ENCODE results near the gene OTULINL. TPM values are rescaled to one million over a fixed set of nuclear protein-coding genes. Genes with fewer than 3 reads are reported as not detected.

Gene OTULINL
- total RNA-seq, 2 donors from 2014 or later = 6.2 to 8.9 TPM

- Histone ChIP-seq H3K36me3 (ENCODE audit: control insufficient read depth, insufficient read depth, low read length) (no peaks in the 10 kb centered on the region), H3K9ac (ENCODE audit: extremely low read depth, low read length, poor library complexity, severe bottlenecking) (no peak overlapping the region), H3K4me3 (ENCODE audit: low read length) (no peak overlapping the region), H3K27ac (ENCODE audit: low read depth, low read length) (no peak overlapping the region), H3K27me3 (ENCODE audit: control insufficient read depth, insufficient read depth, low read length, poor library complexity, severe bottlenecking) (no peaks in the 10 kb centered on the region), H3K4me1 (ENCODE audit: control insufficient read depth, insufficient read depth, low read length) (no peaks in the 10 kb centered on the region), H3K9me3 (ENCODE audit: control insufficient read depth, low read length) (no peaks in the 10 kb centered on the region)
- H3K27me3 Mint-ChIP-seq (ENCODE audit: insufficient read depth) = no peaks in the 10 kb centered on the region
- H3K4me1 Mint-ChIP-seq = no peaks in the 10 kb centered on the region
- DNase-seq = no peak
- no peak overlapping the region for H3K27ac Mint-ChIP-seq
- no peaks in the 10 kb centered on the region for H3K36me3 Mint-ChIP-seq (ENCODE audit: low read depth)
- TF ChIP-seq, protein P1, sequence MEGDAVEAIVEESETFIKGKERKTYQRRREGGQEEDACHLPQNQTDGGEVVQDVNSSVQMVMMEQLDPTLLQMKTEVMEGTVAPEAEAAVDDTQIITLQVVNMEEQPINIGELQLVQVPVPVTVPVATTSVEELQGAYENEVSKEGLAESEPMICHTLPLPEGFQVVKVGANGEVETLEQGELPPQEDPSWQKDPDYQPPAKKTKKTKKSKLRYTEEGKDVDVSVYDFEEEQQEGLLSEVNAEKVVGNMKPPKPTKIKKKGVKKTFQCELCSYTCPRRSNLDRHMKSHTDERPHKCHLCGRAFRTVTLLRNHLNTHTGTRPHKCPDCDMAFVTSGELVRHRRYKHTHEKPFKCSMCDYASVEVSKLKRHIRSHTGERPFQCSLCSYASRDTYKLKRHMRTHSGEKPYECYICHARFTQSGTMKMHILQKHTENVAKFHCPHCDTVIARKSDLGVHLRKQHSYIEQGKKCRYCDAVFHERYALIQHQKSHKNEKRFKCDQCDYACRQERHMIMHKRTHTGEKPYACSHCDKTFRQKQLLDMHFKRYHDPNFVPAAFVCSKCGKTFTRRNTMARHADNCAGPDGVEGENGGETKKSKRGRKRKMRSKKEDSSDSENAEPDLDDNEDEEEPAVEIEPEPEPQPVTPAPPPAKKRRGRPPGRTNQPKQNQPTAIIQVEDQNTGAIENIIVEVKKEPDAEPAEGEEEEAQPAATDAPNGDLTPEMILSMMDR (conservative IDR thresholded peaks at IDR 0.05) = no peak
- no peaks in the 10 kb centered on the region for H3K9me3 Mint-ChIP-seq
- no peak overlapping the region for H3K4me3 Mint-ChIP-seq
- WGBS, 2 experiments (ENCODE audit: insufficient coverage in 1 of 2, insufficient read length in 1 of 2) = 67 to 80% methylated on average over 1 of the region's 1 CpG
Observed at GRCh38 chr5:14644623-14645237, 63.1 kb downstream of the OTULINL start.

DNA sequence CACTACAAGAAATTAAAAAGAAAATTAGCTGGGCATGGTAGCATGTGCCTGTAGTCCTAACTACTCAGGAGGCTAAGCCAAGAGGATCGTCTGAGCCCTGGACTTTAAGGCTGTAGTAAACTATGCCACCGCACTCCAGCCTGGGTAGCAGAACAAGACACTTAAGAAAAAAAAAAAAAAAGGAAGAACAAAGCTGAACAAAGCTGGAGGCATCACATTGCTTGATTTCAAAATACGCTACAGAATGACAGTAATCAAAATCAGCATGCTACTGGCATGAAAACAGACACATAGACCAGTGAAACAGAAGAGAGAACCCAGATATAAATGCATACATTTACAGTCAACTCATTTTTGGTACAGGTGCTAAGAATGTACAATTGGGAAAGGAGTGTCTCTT lies 68.5 kb downstream of the OTULINL start:
- no peak for DNase-seq
- H3K36me3 Mint-ChIP-seq (ENCODE audit: low read depth) = no peaks in the 10 kb centered on the region
- no peaks in the 10 kb centered on the region for H3K27me3 Mint-ChIP-seq (ENCODE audit: insufficient read depth)
- no peaks in the 10 kb centered on the region for H3K9me3 ChIP-seq (ENCODE audit: control insufficient read depth, low read length)
- H3K4me1 ChIP-seq (ENCODE audit: control insufficient read depth, insufficient read depth, low read length) = no peaks in the 10 kb centered on the region
- H3K27me3 ChIP-seq (ENCODE audit: control insufficient read depth, insufficient read depth, low read length, poor library complexity, severe bottlenecking) = peaks cover 6% of the 10 kb centered on the region
- H3K9me3 Mint-ChIP-seq = no peaks in the 10 kb centered on the region
- no peaks in the 10 kb centered on the region for H3K36me3 ChIP-seq (ENCODE audit: control insufficient read depth, insufficient read depth, low read length)
- no peak overlapping the region for H3K27ac ChIP-seq (ENCODE audit: low read depth, low read length)
- no peaks in the 10 kb centered on the region for H3K4me1 Mint-ChIP-seq
- TF ChIP-seq, protein P1 (conservative IDR thresholded peaks at IDR 0.05) = no peak
- H3K4me3 ChIP-seq (ENCODE audit: low read length) = no peak overlapping the region
- H3K9ac ChIP-seq (ENCODE audit: extremely low read depth, low read length, poor library complexity, severe bottlenecking) = no peak overlapping the region
- 71 to 77% methylated on average over 1 to 3 of the region's 3 CpGs for WGBS, 2 experiments (ENCODE audit: insufficient coverage in 1 of 2, insufficient read length in 1 of 2)
- no peak overlapping the region for H3K27ac Mint-ChIP-seq
- no peak overlapping the region for H3K4me3 Mint-ChIP-seq

GRCh38 chr5:14655146-14655741 lies 73.7 kb downstream of the OTULINL start:
- no peak overlapping the region for H3K9ac ChIP-seq (ENCODE audit: extremely low read depth, low read length, poor library complexity, severe bottlenecking)

More at GRCh38 chr5:14655146-14655741, 73.7 kb downstream of the OTULINL start:
- no peaks in the 10 kb centered on the region for H3K9me3 Mint-ChIP-seq
- no peaks in the 10 kb centered on the region for H3K4me1 Mint-ChIP-seq
- no peak for DNase-seq
- H3K27me3 ChIP-seq (ENCODE audit: control insufficient read depth, insufficient read depth, low read length, poor library complexity, severe bottlenecking) = peaks cover 6% of the 10 kb centered on the region
- H3K36me3 ChIP-seq (ENCODE audit: control insufficient read depth, insufficient read depth, low read length) = no peaks in the 10 kb centered on the region
- H3K27me3 Mint-ChIP-seq (ENCODE audit: insufficient read depth) = no peaks in the 10 kb centered on the region
- no peaks in the 10 kb centered on the region for H3K4me1 ChIP-seq (ENCODE audit: control insufficient read depth, insufficient read depth, low read length)
- H3K9me3 ChIP-seq (ENCODE audit: control insufficient read depth, low read length) = no peaks in the 10 kb centered on the region
- TF ChIP-seq, protein P1 (conservative IDR thresholded peaks at IDR 0.05) = no peak
- H3K4me3 ChIP-seq (ENCODE audit: low read length) = no peak overlapping the region
- 56 to 90% methylated on average over 3 to 4 of the region's 4 CpGs for WGBS, 2 experiments (ENCODE audit: insufficient coverage in 1 of 2, insufficient read length in 1 of 2)
- H3K27ac Mint-ChIP-seq = no peak overlapping the region
- H3K36me3 Mint-ChIP-seq (ENCODE audit: low read depth) = no peaks in the 10 kb centered on the region
- no peak overlapping the region for H3K27ac ChIP-seq (ENCODE audit: low read depth, low read length)
- no peak overlapping the region for H3K4me3 Mint-ChIP-seq
